CD4-positive, CD25-positive, alpha-beta regulatory T cell (primary cell): ENCODE data around the gene TRPV2. TPM values are rescaled to one million over a fixed set of nuclear protein-coding genes. Genes with fewer than 3 reads are reported as not detected.
A peak's percentile ranks its signal among the peaks of the same experiment; 100 is the strongest.
"Not testable (repeated sequence)": the region's sequence is repeated elsewhere in the genome, so short reads cannot be mapped to it uniquely, and the experiment has no call there.

ENCODE experiments used
- ATAC-seq, 2 donors: fragments of 150-1000 bp; cut with Tn5 transposase; one replicate each; pipeline ENCODE4 v1.10.0; 2021; ENCODE audit warnings: low read depth in 2 of 2, moderate number of reproducible peaks in 2 of 2, moderate library complexity in 1 of 2
- DNase-seq, 3 donors: peaks; one replicate each; pipeline versions ENCODE4 v3.0.0 to v3.0.0-alpha.2; 2012 to 2022; ENCODE audit warnings: mixed read lengths in 1 of 3
- H3K27ac ChIP-seq: one replicate; pipeline ENCODE4 v1.7.0; 2013; ENCODE audit warnings: mild to moderate bottlenecking, low read length; ENCODE audit not compliant: insufficient read depth, poor library complexity, severe bottlenecking
- H3K27me3 ChIP-seq: one replicate; pipeline ENCODE4 v1.7.0; 2013; ENCODE audit warnings: low read length; ENCODE audit not compliant: control insufficient read depth, insufficient read depth
- H3K36me3 ChIP-seq: one replicate; pipeline ENCODE4 v1.7.0; 2013; ENCODE audit warnings: mild to moderate bottlenecking, low read length, moderate library complexity; ENCODE audit not compliant: control insufficient read depth, insufficient read depth
- H3K4me1 ChIP-seq: 2 replicates; pipeline ENCODE4 v1.7.0; 2013; ENCODE audit warnings: mild to moderate bottlenecking, low read length; ENCODE audit not compliant: insufficient read depth, control insufficient read depth, poor library complexity, severe bottlenecking
- H3K4me3 ChIP-seq: one replicate; pipeline ENCODE4 v1.7.0; 2013; ENCODE audit warnings: low read depth, mild to moderate bottlenecking, low read length, moderate library complexity
- H3K9me3 ChIP-seq, 2 experiments: 1 replicate in 1 of 2; 2 replicates in 1 of 2; pipeline ENCODE4 v1.7.0; 2013; ENCODE audit warnings: low read length in 2 of 2, mild to moderate bottlenecking in 1 of 2, moderate library complexity in 1 of 2; ENCODE audit not compliant: control insufficient read depth in 2 of 2
- H3K27ac Mint-ChIP-seq, 3 donors: one replicate each; pipeline ENCODE4 v1.8.0; 2020 to 2022; ENCODE audit warnings: mild to moderate bottlenecking in 3 of 3, mixed read lengths in 3 of 3, moderate library complexity in 2 of 3
- H3K27me3 Mint-ChIP-seq: one replicate; pipeline ENCODE4 v1.8.0; 2022; ENCODE audit warnings: mild to moderate bottlenecking, mixed read lengths
- H3K36me3 Mint-ChIP-seq: one replicate; pipeline ENCODE4 v1.8.0; 2020; ENCODE audit warnings: mixed read lengths
- H3K4me1 Mint-ChIP-seq, 4 donors: one replicate each; pipeline ENCODE4 v1.8.0; 2020 to 2022; ENCODE audit warnings: mixed read lengths in 4 of 4, mild to moderate bottlenecking in 1 of 4
- H3K4me3 Mint-ChIP-seq, 4 donors: one replicate each; pipeline ENCODE4 v1.8.0; 2020 to 2022; ENCODE audit warnings: mild to moderate bottlenecking in 4 of 4, mixed read lengths in 4 of 4, moderate library complexity in 3 of 4
- H3K9me3 Mint-ChIP-seq, 7 donors: one replicate each; pipeline ENCODE4 v1.8.0; 2020 to 2022; ENCODE audit warnings: mixed read lengths in 7 of 7, mild to moderate bottlenecking in 3 of 7, moderate library complexity in 2 of 7
- polyA plus RNA-seq, 4 donors: library from polyadenylated mRNA; unstranded; fragments of 300-500 nt; fragmentation: Illumina TruSeq; gene quantifications; one replicate each; pipeline ENCODE4 v1.2.3, GENCODE V29; 2021
- total RNA-seq: library from RNA; stranded (reverse); gene quantifications from one replicate; pipeline ENCODE4 v1.2.3, GENCODE V29; 2022

Gene TRPV2
- total and polyA plus RNA-seq, 5 donors from 2014 or later: 99.4 to 142 (median 125) TPM

GRCh38 chr17:16392491-16392890 lies 22.9 kb upstream of the TRPV2 start:
- not testable (repeated sequence) for H3K4me1 ChIP-seq, H3K36me3 Mint-ChIP-seq, H3K4me3 ChIP-seq, H3K27me3 ChIP-seq, H3K27ac ChIP-seq, H3K27me3 Mint-ChIP-seq, DNase-seq, H3K9me3 Mint-ChIP-seq, ATAC-seq, H3K4me3 Mint-ChIP-seq, H3K9me3 ChIP-seq, H3K4me1 Mint-ChIP-seq, H3K36me3 ChIP-seq, H3K27ac Mint-ChIP-seq

- H3K4me1 ChIP-seq, H3K4me3 ChIP-seq, H3K36me3 Mint-ChIP-seq, H3K27me3 Mint-ChIP-seq, H3K9me3 ChIP-seq, H3K27ac ChIP-seq, ATAC-seq, H3K27ac Mint-ChIP-seq, H3K36me3 ChIP-seq, H3K27me3 ChIP-seq, DNase-seq, H3K9me3 Mint-ChIP-seq, H3K4me1 Mint-ChIP-seq: not testable (repeated sequence)
- H3K4me3 Mint-ChIP-seq: peak overlapping the region in 1 of 4 donors; percentile 4
Observed at GRCh38 chr17:16395887-16396286, 19.5 kb upstream of the TRPV2 start.

GRCh38 chr17:16396693-16397092 lies 18.7 kb upstream of the TRPV2 start:
- not testable (repeated sequence) for H3K9me3 ChIP-seq, H3K4me1 ChIP-seq, H3K4me3 ChIP-seq, H3K4me3 Mint-ChIP-seq, H3K27ac Mint-ChIP-seq, H3K4me1 Mint-ChIP-seq, ATAC-seq, DNase-seq, H3K9me3 Mint-ChIP-seq, H3K36me3 ChIP-seq, H3K36me3 Mint-ChIP-seq, H3K27me3 ChIP-seq, H3K27ac ChIP-seq
- peaks cover 13% of the 10 kb centered on the region for H3K27me3 Mint-ChIP-seq

GRCh38 chr17:16398270-16399267 lies 16.8 kb upstream of the TRPV2 start:
- Histone ChIP-seq H3K27me3 (no peaks in the 10 kb centered on the region), H3K36me3 (no peaks in the 10 kb centered on the region), H3K9me3 (no peaks in the 10 kb centered on the region), H3K4me1 (no peaks in the 10 kb centered on the region), H3K4me3 (no peak overlapping the region), H3K27ac (no peak overlapping the region)
- Mint-ChIP-seq H3K4me1 (peaks cover 0 to 8% (median 4%) of the 10 kb centered on the region in 4 donors), H3K9me3 (peaks cover 0 to 2% (median 0%) of the 10 kb centered on the region in 7 donors), H3K27ac (peak overlapping the region in 1 of 3 donors; percentile 38), H3K27me3 (peaks cover 13% of the 10 kb centered on the region), H3K36me3 (no peaks in the 10 kb centered on the region), H3K4me3 (no peak overlapping the region)
- ATAC-seq (peak; percentile 77 to 89), DNase-seq (peak in 1 of 3 donors; percentile 73)

- H3K9me3 ChIP-seq, H3K36me3 Mint-ChIP-seq, H3K27ac Mint-ChIP-seq, H3K9me3 Mint-ChIP-seq, H3K27ac ChIP-seq, H3K27me3 ChIP-seq, H3K36me3 ChIP-seq, H3K4me1 ChIP-seq, H3K4me3 Mint-ChIP-seq, H3K4me3 ChIP-seq, DNase-seq, ATAC-seq: not testable (repeated sequence)
- Mint-ChIP-seq H3K27me3 (peaks cover 36% of the 10 kb centered on the region), H3K4me1 (peaks cover 0 to 11% (median 3%) of the 10 kb centered on the region in 4 donors)
Observed at GRCh38 chr17:16403847-16404246, 11.5 kb upstream of the TRPV2 start.

- H3K9me3 ChIP-seq: no peaks in the 10 kb centered on the region
- no peak for DNase-seq
- no peaks in the 10 kb centered on the region for H3K27me3 ChIP-seq
- no peak overlapping the region for H3K27ac ChIP-seq
- ATAC-seq: no peak
- H3K4me3 Mint-ChIP-seq: peak overlapping the region in 1 of 4 donors; percentile 26
- H3K27me3 Mint-ChIP-seq: peaks cover 27% of the 10 kb centered on the region
- H3K36me3 ChIP-seq: no peaks in the 10 kb centered on the region
- H3K4me3 ChIP-seq: no peak overlapping the region
- H3K9me3 Mint-ChIP-seq: no peaks in the 10 kb centered on the region
- H3K36me3 Mint-ChIP-seq: no peaks in the 10 kb centered on the region
- peaks cover 7% of the 10 kb centered on the region for H3K4me1 ChIP-seq
- H3K4me1 Mint-ChIP-seq: peaks cover 0 to 5% (median 2%) of the 10 kb centered on the region in 4 donors
- no peak overlapping the region for H3K27ac Mint-ChIP-seq
Observed at GRCh38 chr17:16406742-16407674, 8.4 kb upstream of the TRPV2 start.

- H3K4me3 ChIP-seq: no peak overlapping the region
- no peak for DNase-seq
- Mint-ChIP-seq H3K27ac (no peak overlapping the region), H3K4me1 (peaks cover 0 to 5% (median 2%) of the 10 kb centered on the region in 4 donors), H3K9me3 (no peaks in the 10 kb centered on the region), H3K4me3 (peak overlapping the region in 1 of 4 donors; percentile 32), H3K27me3 (peaks cover 27% of the 10 kb centered on the region), H3K36me3 (no peaks in the 10 kb centered on the region)
- H3K9me3 ChIP-seq: no peaks in the 10 kb centered on the region
- no peaks in the 10 kb centered on the region for H3K27me3 ChIP-seq
- H3K27ac ChIP-seq: no peak overlapping the region
- no peaks in the 10 kb centered on the region for H3K36me3 ChIP-seq
- H3K4me1 ChIP-seq: peaks cover 7% of the 10 kb centered on the region
- no peak for ATAC-seq
Observed at GRCh38 chr17:16407911-16408588, 7.3 kb upstream of the TRPV2 start.
